GM23338 (cell line): ENCODE measurements around the gene EYA2.

Source experiments
- CREB1 ChIP-seq: fragments of 250-450 bp; sonication (Bioruptor Pico); IDR thresholded peaks from 2 replicates; pipeline ENCODE4 v1.5.0; 2020; ENCODE audit warnings: low read depth, mild to moderate bottlenecking, moderate library complexity
- CTCF ChIP-seq, 2 experiments: fragments of 200-600 bp in 1 of 2; sonication (generic) in 1 of 2; conservative IDR thresholded peaks; 2 replicates each; pipeline versions ENCODE4 v1.5.1 to v1.6.1; 2016 to 2017; ENCODE audit warnings: antibody characterized with exemption in 2 of 2, low read depth in 2 of 2, mild to moderate bottlenecking in 2 of 2, moderate library complexity in 1 of 2
- EZH2 ChIP-seq: fragments of 200-600 bp; sonication (generic); IDR thresholded peaks from one replicate; pipeline ENCODE4 v1.8.0; 2017; ENCODE audit warnings: antibody characterized with exemption, mild to moderate bottlenecking, low read depth; ENCODE audit not compliant: unreplicated experiment
- EZH2phosphoT487 ChIP-seq: fragments of 200-600 bp; sonication (generic); IDR thresholded peaks from one replicate; pipeline ENCODE4 v1.8.1; 2018; ENCODE audit warnings: antibody characterized with exemption; ENCODE audit not compliant: unreplicated experiment
- JUNB ChIP-seq: IDR thresholded peaks from one replicate; pipeline ENCODE4 v1.6.1; 2016; ENCODE audit warnings: antibody characterized with exemption; ENCODE audit not compliant: unreplicated experiment
- NANOG ChIP-seq: IDR thresholded peaks from 2 replicates; pipeline ENCODE4 v1.6.1; 2016; ENCODE audit warnings: antibody characterized with exemption, borderline replicate concordance
- POLR2AphosphoS5 ChIP-seq: IDR thresholded peaks from 2 replicates; pipeline ENCODE4 v1.6.1; 2016; ENCODE audit warnings: antibody characterized with exemption, low read depth
- REST ChIP-seq: IDR thresholded peaks from one replicate; pipeline ENCODE4 v1.6.1; 2018; ENCODE audit warnings: antibody characterized with exemption; ENCODE audit not compliant: unreplicated experiment
- STAT1 ChIP-seq: IDR thresholded peaks from one replicate; pipeline ENCODE4 v1.6.1; 2016; ENCODE audit warnings: antibody characterized with exemption; ENCODE audit not compliant: unreplicated experiment
- ZNF331 ChIP-seq: fragments of 250-450 bp; sonication (Bioruptor Pico); IDR thresholded peaks from 2 replicates; pipeline ENCODE4 v1.5.0; 2020; ENCODE audit warnings: low read depth, mild to moderate bottlenecking, moderate library complexity
- ZNF462 ChIP-seq: fragments of 250-450 bp; sonication (Bioruptor Pico); IDR thresholded peaks from 2 replicates; pipeline ENCODE4 v1.5.0; 2020; ENCODE audit warnings: mild to moderate bottlenecking, moderate library complexity

GRCh38 chr20:47228654-47229053 is 334.0 kb downstream of the EYA2 start:
- no peak for TF ChIP-seq POLR2AphosphoS5
- TF ChIP-seq CTCF (conservative IDR thresholded peaks at IDR 0.05; ENCODE audit: low read depth in 2 of 2): no peak
- no peak for TF ChIP-seq EZH2phosphoT487
- TF ChIP-seq REST: no peak
- TF ChIP-seq EZH2: no peak
- no peak for TF ChIP-seq JUNB
- no peak for TF ChIP-seq NANOG
- no peak for TF ChIP-seq ZNF462 (CRISPR knock-in tag)
- TF ChIP-seq ZNF331: no peak
- no peak for TF ChIP-seq CREB1 (CRISPR knock-in tag)
- TF ChIP-seq STAT1: no peak
